Measurements from ENCODE around the gene ALPI. TPM values are rescaled to one million over a fixed set of nuclear protein-coding genes. Genes with fewer than 3 reads are reported as not detected.

The ALPI gene
- total and polyA plus RNA-seq, 2 donors (not counting 3 experiments of a cell fraction or from before 2014, with no cell fraction given), result not detected

DNA sequence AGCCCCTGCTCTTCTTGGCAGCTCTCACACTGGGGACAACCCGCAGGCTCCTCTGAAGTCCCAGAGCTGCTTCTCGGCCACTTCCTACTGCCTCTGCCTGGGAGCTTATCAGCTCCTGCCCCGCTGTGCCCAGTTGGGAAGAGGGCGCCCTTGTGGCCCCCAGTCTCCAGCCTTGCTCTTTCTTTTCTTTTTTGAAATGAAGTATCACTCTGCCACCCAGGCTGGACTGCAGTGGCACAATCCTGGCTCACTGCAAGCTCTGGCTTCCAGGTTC, 20.6 kb upstream of the ALPI start:
- DNase-seq (ENCODE audit: low read depth, low spot score) (no peak), FAIRE-seq (no peak)
- CTCF ChIA-PET, result interaction anchor here (0.8 to 3.7 kb wide), 9 partner anchors 23 to 534 kb away, joined by 3 to 26 read pairs (median 3); no protein-coding TSS in a partner anchor
- Histone ChIP-seq H3K36me3 (ENCODE audit: control insufficient read depth in 2 of 2, extremely low read depth in 1 of 2, insufficient read depth in 2 of 2, low read length in 2 of 2) (no peaks in the 10 kb centered on the region), H4K20me1 (replicated peaks; ENCODE audit: control insufficient read depth, extremely low read depth, insufficient read depth, low read length) (no peaks in the 10 kb centered on the region), H3K9ac (replicated peaks; ENCODE audit: extremely low read depth, insufficient read depth, low read length) (no peak overlapping the region), H3K79me2 (ENCODE audit: control insufficient read depth, insufficient read depth, low read length) (no peaks in the 10 kb centered on the region), H3K9me3 (replicated peaks; ENCODE audit: control insufficient read depth, insufficient read depth, low read length) (no peaks in the 10 kb centered on the region), H2AFZ (ENCODE audit: low read depth, low read length) (no peak overlapping the region), H3K27ac (ENCODE audit: insufficient read depth, low read depth, low read length) (no peak overlapping the region), H3K9me1 (replicated peaks; ENCODE audit: control insufficient read depth, extremely low read depth, insufficient read depth, low read length) (no peaks in the 10 kb centered on the region), H3K4me1 (ENCODE audit: control insufficient read depth, extremely low read depth, insufficient read depth, low read length) (no peaks in the 10 kb centered on the region), H3K4me2 (ENCODE audit: insufficient read depth, low read length) (no peak overlapping the region), H3K27me3 (ENCODE audit: control insufficient read depth in 2 of 2, insufficient read depth in 2 of 2, low read length in 2 of 2) (peaks cover 0 to 2% of the 10 kb centered on the region in 2 experiments), H3K4me3 (replicated peaks in 1 of 3; ENCODE audit: insufficient read depth in 1 of 3, low read depth in 1 of 3, low read length in 3 of 3) (no peak overlapping the region)
- dilution Hi-C loops (cut with MboI; ENCODE audit: extremely low pct_ligation_motif_present, low sequenced_read_pairs) (no loop called here), intact Hi-C loops (cut with micrococcal nuclease) (no loop called here)
- POLR2A ChIA-PET, result no interaction called here
- no TSS peak for BruUV-seq (replicated peaks)
- no peak for TF ChIP-seq MYC (IDR thresholded peaks at IDR 0.05; ENCODE audit: low read depth, low read length)
- TF ChIP-seq, protein P1, sequence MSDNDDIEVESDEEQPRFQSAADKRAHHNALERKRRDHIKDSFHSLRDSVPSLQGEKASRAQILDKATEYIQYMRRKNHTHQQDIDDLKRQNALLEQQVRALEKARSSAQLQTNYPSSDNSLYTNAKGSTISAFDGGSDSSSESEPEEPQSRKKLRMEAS (IDR thresholded peaks at IDR 0.05; ENCODE audit: insufficient read depth, insufficient read length), result no peak
- TF ChIP-seq JUN (IDR thresholded peaks at IDR 0.05; ENCODE audit: borderline replicate concordance, insufficient read depth, insufficient read length, low read depth), result no peak
- TF ChIP-seq CTCF (IDR thresholded peaks at IDR 0.05; ENCODE audit: extremely low read depth in 1 of 2, insufficient read depth in 1 of 2, low read depth in 1 of 2, low read length in 2 of 2), result no peak
- TF ChIP-seq FOS (IDR thresholded peaks at IDR 0.05; ENCODE audit: borderline replicate concordance, insufficient read depth, low read length), result no peak
- no peak for TF ChIP-seq POLR2A (IDR thresholded peaks at IDR 0.05; ENCODE audit: low read depth, low read length)
- no peak for TF ChIP-seq GATA2 (IDR thresholded peaks at IDR 0.05; ENCODE audit: insufficient read depth, insufficient read length, low read depth, low read length)
- no peak for TF ChIP-seq EZH2 (IDR thresholded peaks at IDR 0.05; ENCODE audit: borderline replicate concordance, low read depth, low read length, severe bottlenecking)
- TF ChIP-seq POLR2AphosphoS5 (IDR thresholded peaks at IDR 0.05; ENCODE audit: insufficient read depth, low read depth, low read length), result no peak

Measured in endothelial cell of umbilical vein (primary cell).